H1 (cell line): Measurements from ENCODE around the gene CLCF1. TPM values are rescaled to one million over a fixed set of nuclear protein-coding genes. Genes with fewer than 3 reads are reported as not detected.

Experiments used
- CBX8 ChIP-seq: fragments of 300-800, 300-1000 bp; sonication (generic); IDR thresholded peaks from 2 replicates; pipeline ENCODE4 v1.7.1; 2016; ENCODE audit warnings: low read depth, low read length, borderline replicate concordance
- EZH2 ChIP-seq: fragments of 200-600 bp; sonication (generic); IDR thresholded peaks from 2 replicates; pipeline ENCODE4 v1.7.1; 2012; ENCODE audit warnings: low read depth, mild to moderate bottlenecking, moderate library complexity, low read length, inconsistent platforms; ENCODE audit not compliant: severe bottlenecking
- NANOG ChIP-seq: IDR thresholded peaks from 2 replicates; pipeline ENCODE4 v1.6.1; 2011; ENCODE audit warnings: low read length, low read depth, mild to moderate bottlenecking, inconsistent platforms; ENCODE audit not compliant: insufficient read depth, poor library complexity, severe bottlenecking
- polyA plus RNA-seq, 7 experiments: library from polyadenylated mRNA; depleted of rRNA in 3 of 7; stranded (reverse) in 5 of 7; unstranded in 2 of 7; fragments of >200 nt in 5 of 7; fragments of 200-250 nt in 2 of 7; gene quantifications; 1 replicate in 5 of 7; 2 replicates in 1 of 7; 4 replicates in 1 of 7; pipeline versions ENCODE4 v1.2.1 to v1.2.3, GENCODE V29; 2011 to 2013; ENCODE audit warnings: missing spikeins in 2 of 7, mixed read lengths in 2 of 7
- total RNA-seq: library from RNA; stranded (reverse); fragmentation: NEBNext Ultra II Directional; extraction: Animal tissue kit (Norgen Biotek cat#: 25700); gene quantifications from 2 replicates; pipeline ENCODE4 v1.2.1, GENCODE V29; 2021

The CLCF1 gene
- total and polyA plus RNA-seq, 2 of the 8 experiments (the other 6 are each of a cell fraction or from before 2014, with no cell fraction given): 0.32 to 1.2 TPM

- TF ChIP-seq EZH2: no peak
- TF ChIP-seq NANOG: no peak
- no peak for TF ChIP-seq CBX8
Measured at GRCh38 chr11:67369275-67369674, 4.1 kb downstream of the CLCF1 start (continued).
